ENCODE results near the gene FAM241B.

The FAM241B gene

DNA sequence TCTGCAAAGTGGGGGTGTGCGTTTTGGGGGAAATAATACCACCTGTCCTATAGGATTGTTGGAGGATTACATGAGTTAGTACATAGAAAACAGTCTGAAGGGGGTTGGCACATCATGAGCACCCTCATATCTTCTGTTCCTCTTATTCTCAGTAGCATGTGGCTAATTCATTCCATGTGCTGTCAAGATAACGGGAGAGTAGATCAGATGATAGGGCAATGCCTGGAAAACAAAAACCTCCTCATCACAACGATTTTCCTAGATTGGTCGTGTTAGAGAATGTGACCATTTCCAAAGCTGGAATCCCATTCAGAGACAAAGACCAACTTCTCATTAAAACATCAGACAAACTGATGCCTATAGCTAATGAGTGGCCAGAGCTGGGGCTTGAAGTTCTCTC is 50.6 kb downstream of the FAM241B start:
- H3F3A ChIP-seq (ENCODE audit: insufficient read depth): no peaks in the 10 kb centered on the region
- no peaks in the 10 kb centered on the region for H3K9me3 ChIP-seq (ENCODE audit: insufficient read depth, low read length)
- H3K9ac ChIP-seq (ENCODE audit: low read length): no peak overlapping the region
- H3K9me2 ChIP-seq (replicated peaks; ENCODE audit: insufficient read depth, low read length): no peaks in the 10 kb centered on the region
- H3K4me2 ChIP-seq (ENCODE audit: low read depth, low read length, poor library complexity, severe bottlenecking): no peak overlapping the region
- no peaks in the 10 kb centered on the region for H4K20me1 ChIP-seq (ENCODE audit: low read depth, low read length)
- 0 out of 2 replicates have a peak, but pooled peaks cover 3% of the 10 kb centered on the region for H3K27me3 ChIP-seq (ENCODE audit: low read length)
- H3K36me3 ChIP-seq (ENCODE audit: low read length): no peaks in the 10 kb centered on the region
- H3K79me2 ChIP-seq (ENCODE audit: insufficient read depth, low read length): no peaks in the 10 kb centered on the region
- H2AFZ ChIP-seq (ENCODE audit: low read depth, low read length, severe bottlenecking): no peak overlapping the region
- H3K27ac ChIP-seq (ENCODE audit: low read depth, low read length): no peak overlapping the region
- no peak overlapping the region for H3K4me3 ChIP-seq (ENCODE audit: insufficient read depth, low read length, poor library complexity, severe bottlenecking)
- no peak for TF ChIP-seq EZH2phosphoT487 (conservative IDR thresholded peaks at IDR 0.05; ENCODE audit: low read length)
- TF ChIP-seq, protein P1, sequence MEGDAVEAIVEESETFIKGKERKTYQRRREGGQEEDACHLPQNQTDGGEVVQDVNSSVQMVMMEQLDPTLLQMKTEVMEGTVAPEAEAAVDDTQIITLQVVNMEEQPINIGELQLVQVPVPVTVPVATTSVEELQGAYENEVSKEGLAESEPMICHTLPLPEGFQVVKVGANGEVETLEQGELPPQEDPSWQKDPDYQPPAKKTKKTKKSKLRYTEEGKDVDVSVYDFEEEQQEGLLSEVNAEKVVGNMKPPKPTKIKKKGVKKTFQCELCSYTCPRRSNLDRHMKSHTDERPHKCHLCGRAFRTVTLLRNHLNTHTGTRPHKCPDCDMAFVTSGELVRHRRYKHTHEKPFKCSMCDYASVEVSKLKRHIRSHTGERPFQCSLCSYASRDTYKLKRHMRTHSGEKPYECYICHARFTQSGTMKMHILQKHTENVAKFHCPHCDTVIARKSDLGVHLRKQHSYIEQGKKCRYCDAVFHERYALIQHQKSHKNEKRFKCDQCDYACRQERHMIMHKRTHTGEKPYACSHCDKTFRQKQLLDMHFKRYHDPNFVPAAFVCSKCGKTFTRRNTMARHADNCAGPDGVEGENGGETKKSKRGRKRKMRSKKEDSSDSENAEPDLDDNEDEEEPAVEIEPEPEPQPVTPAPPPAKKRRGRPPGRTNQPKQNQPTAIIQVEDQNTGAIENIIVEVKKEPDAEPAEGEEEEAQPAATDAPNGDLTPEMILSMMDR (IDR thresholded peaks at IDR 0.05; ENCODE audit: insufficient read depth, low read length, poor library complexity, severe bottlenecking): no peak

DNA sequence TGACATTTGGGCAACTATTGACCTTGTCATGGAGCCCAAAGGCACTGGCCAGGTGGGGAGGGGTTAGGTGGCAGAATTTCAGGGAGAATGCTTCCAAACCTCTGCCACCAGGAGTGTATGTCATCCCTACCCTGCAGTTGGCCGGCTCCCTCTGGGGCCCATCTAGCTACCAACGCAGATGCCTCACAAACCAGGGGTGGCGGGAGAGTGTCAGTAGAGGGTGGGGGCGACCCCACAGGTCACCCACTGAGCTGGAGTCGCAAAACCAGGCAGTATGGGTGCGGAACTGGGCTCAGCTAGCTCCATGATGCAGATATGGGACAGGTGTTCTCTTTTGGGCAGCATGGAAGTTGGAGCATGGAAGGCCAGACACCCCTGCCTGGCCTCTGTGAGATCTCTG is 51.4 kb downstream of the FAM241B start:
- H3K9me2 ChIP-seq (replicated peaks; ENCODE audit: insufficient read depth, low read length): no peaks in the 10 kb centered on the region
- H4K20me1 ChIP-seq (ENCODE audit: low read depth, low read length): no peaks in the 10 kb centered on the region
- TF ChIP-seq, protein P1 (IDR thresholded peaks at IDR 0.05; ENCODE audit: insufficient read depth, low read length, poor library complexity, severe bottlenecking): no peak
- TF ChIP-seq EZH2phosphoT487 (conservative IDR thresholded peaks at IDR 0.05; ENCODE audit: low read length): no peak
- H2AFZ ChIP-seq (ENCODE audit: low read depth, low read length, severe bottlenecking): no peak overlapping the region
- no peak overlapping the region for H3K9ac ChIP-seq (ENCODE audit: low read length)
- no peak overlapping the region for H3K4me2 ChIP-seq (ENCODE audit: low read depth, low read length, poor library complexity, severe bottlenecking)
- no peaks in the 10 kb centered on the region for H3K9me3 ChIP-seq (ENCODE audit: insufficient read depth, low read length)
- no peaks in the 10 kb centered on the region for H3K79me2 ChIP-seq (ENCODE audit: insufficient read depth, low read length)
- H3F3A ChIP-seq (ENCODE audit: insufficient read depth): no peaks in the 10 kb centered on the region
- H3K27ac ChIP-seq (ENCODE audit: low read depth, low read length): no peak overlapping the region
- H3K36me3 ChIP-seq (ENCODE audit: low read length): no peaks in the 10 kb centered on the region
- no peak overlapping the region for H3K4me3 ChIP-seq (ENCODE audit: insufficient read depth, low read length, poor library complexity, severe bottlenecking)
- H3K27me3 ChIP-seq (ENCODE audit: low read length): 0 out of 2 replicates have a peak, but pooled peaks cover 3% of the 10 kb centered on the region

DNA sequence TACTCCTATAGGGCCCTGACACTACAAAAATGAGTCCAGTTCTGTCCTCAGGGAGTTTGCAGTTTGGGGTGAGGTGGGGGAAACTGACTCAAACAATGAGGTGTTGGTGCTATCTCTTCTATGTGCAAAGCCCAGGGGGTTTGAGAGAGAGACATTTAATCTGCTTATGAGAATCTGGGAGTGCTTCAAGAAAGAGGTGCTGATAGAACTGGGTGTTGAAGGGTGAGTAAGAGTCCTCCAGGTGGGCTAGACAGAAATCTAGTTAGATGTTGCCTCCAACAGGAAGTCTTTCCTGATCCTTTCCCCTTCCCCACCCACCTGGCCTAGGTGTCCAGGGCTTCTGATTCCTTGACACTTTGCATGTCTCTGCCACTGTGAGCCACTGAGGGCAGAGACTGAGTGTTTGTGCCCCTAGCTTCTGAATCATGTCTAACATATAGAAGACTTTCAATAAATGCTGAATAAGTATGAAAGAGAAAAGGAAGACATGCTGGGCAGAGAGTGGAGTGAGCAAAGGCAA is 53.0 kb downstream of the FAM241B start:
- no peaks in the 10 kb centered on the region for H3K36me3 ChIP-seq (ENCODE audit: low read length)
- H3K9ac ChIP-seq (ENCODE audit: low read length): no peak overlapping the region
- H2AFZ ChIP-seq (ENCODE audit: low read depth, low read length, severe bottlenecking): no peak overlapping the region
- no peak overlapping the region for H3K4me3 ChIP-seq (ENCODE audit: insufficient read depth, low read length, poor library complexity, severe bottlenecking)
- H3K9me3 ChIP-seq (ENCODE audit: insufficient read depth, low read length): no peaks in the 10 kb centered on the region
- no peaks in the 10 kb centered on the region for H3K9me2 ChIP-seq (replicated peaks; ENCODE audit: insufficient read depth, low read length)
- 0 out of 2 replicates have a peak, but pooled peaks cover 3% of the 10 kb centered on the region for H3K27me3 ChIP-seq (ENCODE audit: low read length)
- H3F3A ChIP-seq (ENCODE audit: insufficient read depth): no peaks in the 10 kb centered on the region
- no peak overlapping the region for H3K4me2 ChIP-seq (ENCODE audit: low read depth, low read length, poor library complexity, severe bottlenecking)
- no peaks in the 10 kb centered on the region for H4K20me1 ChIP-seq (ENCODE audit: low read depth, low read length)
- no peaks in the 10 kb centered on the region for H3K79me2 ChIP-seq (ENCODE audit: insufficient read depth, low read length)
- H3K27ac ChIP-seq (ENCODE audit: low read depth, low read length): no peak overlapping the region
- TF ChIP-seq EZH2phosphoT487 (conservative IDR thresholded peaks at IDR 0.05; ENCODE audit: low read length): no peak
- TF ChIP-seq, protein P1 (IDR thresholded peaks at IDR 0.05; ENCODE audit: insufficient read depth, low read length, poor library complexity, severe bottlenecking): no peak
